HG03354 (cell line): ENCODE data around the gene ZNF226.
"Not testable (repeated sequence)": the region's sequence is repeated elsewhere in the genome, so short reads cannot be mapped to it uniquely, and the experiment has no call there.

Source experiments
- ATAC-seq: cut with Tn5 transposase; IDR thresholded peaks from one replicate; pipeline ENCODE4 v1.9.1; 2021; ENCODE audit warnings: mild to moderate bottlenecking; ENCODE audit not compliant: unreplicated experiment, poor library complexity, severe bottlenecking

Gene ZNF226

GRCh38 chr19:44207126-44207803 lies 42.4 kb downstream of the ZNF226 start:
- ATAC-seq: peak; percentile 90

GRCh38 chr19:44212250-44212865 lies 47.5 kb downstream of the ZNF226 start, which contains the start of gene ZNF227:
Gene ZNF227 (plus strand): TSS chr19:44212532. CDS start chr19:44217793, 5,261 bp downstream.
- ATAC-seq: peak; percentile 81

- ATAC-seq: peak; percentile 15
Observed at GRCh38 chr19:44212866-44213346, 48.0 kb downstream of the ZNF226 start.

- ATAC-seq: not testable (repeated sequence)
Observed at GRCh38 chr19:44219926-44220325, 55.0 kb downstream of the ZNF226 start.

- ATAC-seq: not testable (repeated sequence)
Observed at GRCh38 chr19:44220761-44221160, 55.9 kb downstream of the ZNF226 start.

- not testable (repeated sequence) for ATAC-seq
Observed at GRCh38 chr19:44221291-44221690, 56.4 kb downstream of the ZNF226 start.
